RWPE2 (cell line): ENCODE data around the gene TXNRD3.

Source experiments
- ATAC-seq: fragments of 200-7000 bp; cut with Tn5 transposase; 3 replicates; pipeline ENCODE4 v1.9.1; 2021; ENCODE audit warnings: low read depth
- DNase-seq: peaks from one replicate; pipeline ENCODE4 v3.0.0-alpha.2; 2020; ENCODE audit warnings: low spot score
- H3K27ac ChIP-seq: fragments of 450-650 bp; 2 replicates; pipeline ENCODE4 v1.5.1; 2017; ENCODE audit warnings: mild to moderate bottlenecking; ENCODE audit not compliant: poor library complexity, severe bottlenecking
- H3K27me3 ChIP-seq: fragments of 250-450 bp; sonication (Bioruptor Pico); 2 replicates; pipeline ENCODE4 v1.5.1; 2021; ENCODE audit warnings: mild to moderate bottlenecking, moderate library complexity; ENCODE audit not compliant: insufficient read depth, poor library complexity, severe bottlenecking
- H3K36me3 ChIP-seq: fragments of 250-450 bp; sonication (Bioruptor Pico); 2 replicates; pipeline ENCODE4 v1.5.1; 2020; ENCODE audit warnings: low read depth, mild to moderate bottlenecking, moderate library complexity
- H3K4me1 ChIP-seq: fragments of 250-450 bp; sonication (Bioruptor Pico); 2 replicates; pipeline ENCODE4 v1.5.1; 2021; ENCODE audit warnings: mild to moderate bottlenecking, moderate library complexity; ENCODE audit not compliant: insufficient read depth, poor library complexity, severe bottlenecking
- H3K4me3 ChIP-seq: fragments of 250-450 bp; sonication (Bioruptor Pico); 2 replicates; pipeline ENCODE4 v1.5.1; 2021; ENCODE audit warnings: mild to moderate bottlenecking, moderate library complexity; ENCODE audit not compliant: severe bottlenecking
- H3K9me3 ChIP-seq: fragments of 250-450 bp; sonication (Bioruptor Pico); 2 replicates; pipeline ENCODE4 v1.5.1; 2021; ENCODE audit warnings: mild to moderate bottlenecking, moderate library complexity; ENCODE audit not compliant: severe bottlenecking
- TF ChIP-seq, protein P1 (sequence below): fragments of 450-650 bp; IDR thresholded peaks from one replicate; pipeline ENCODE4 v1.5.1; 2017; ENCODE audit warnings: mild to moderate bottlenecking, moderate library complexity; ENCODE audit not compliant: poor library complexity, severe bottlenecking

The TXNRD3 gene

GRCh38 chr3:126617571-126617970 is 37.4 kb downstream of the TXNRD3 start:
- no peaks in the 10 kb centered on the region for H3K27me3 ChIP-seq
- TF ChIP-seq, protein P1, sequence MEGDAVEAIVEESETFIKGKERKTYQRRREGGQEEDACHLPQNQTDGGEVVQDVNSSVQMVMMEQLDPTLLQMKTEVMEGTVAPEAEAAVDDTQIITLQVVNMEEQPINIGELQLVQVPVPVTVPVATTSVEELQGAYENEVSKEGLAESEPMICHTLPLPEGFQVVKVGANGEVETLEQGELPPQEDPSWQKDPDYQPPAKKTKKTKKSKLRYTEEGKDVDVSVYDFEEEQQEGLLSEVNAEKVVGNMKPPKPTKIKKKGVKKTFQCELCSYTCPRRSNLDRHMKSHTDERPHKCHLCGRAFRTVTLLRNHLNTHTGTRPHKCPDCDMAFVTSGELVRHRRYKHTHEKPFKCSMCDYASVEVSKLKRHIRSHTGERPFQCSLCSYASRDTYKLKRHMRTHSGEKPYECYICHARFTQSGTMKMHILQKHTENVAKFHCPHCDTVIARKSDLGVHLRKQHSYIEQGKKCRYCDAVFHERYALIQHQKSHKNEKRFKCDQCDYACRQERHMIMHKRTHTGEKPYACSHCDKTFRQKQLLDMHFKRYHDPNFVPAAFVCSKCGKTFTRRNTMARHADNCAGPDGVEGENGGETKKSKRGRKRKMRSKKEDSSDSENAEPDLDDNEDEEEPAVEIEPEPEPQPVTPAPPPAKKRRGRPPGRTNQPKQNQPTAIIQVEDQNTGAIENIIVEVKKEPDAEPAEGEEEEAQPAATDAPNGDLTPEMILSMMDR: no peak
- H3K4me1 ChIP-seq: peaks cover 44% of the 10 kb centered on the region
- peak overlapping the region; percentile 44 for H3K27ac ChIP-seq
- no peak for DNase-seq
- peaks cover 28% of the 10 kb centered on the region; the same call in 1 of the 2 replicates for H3K36me3 ChIP-seq
- H3K9me3 ChIP-seq: no peaks in the 10 kb centered on the region
- ATAC-seq: no peak
- no peak overlapping the region for H3K4me3 ChIP-seq

DNA sequence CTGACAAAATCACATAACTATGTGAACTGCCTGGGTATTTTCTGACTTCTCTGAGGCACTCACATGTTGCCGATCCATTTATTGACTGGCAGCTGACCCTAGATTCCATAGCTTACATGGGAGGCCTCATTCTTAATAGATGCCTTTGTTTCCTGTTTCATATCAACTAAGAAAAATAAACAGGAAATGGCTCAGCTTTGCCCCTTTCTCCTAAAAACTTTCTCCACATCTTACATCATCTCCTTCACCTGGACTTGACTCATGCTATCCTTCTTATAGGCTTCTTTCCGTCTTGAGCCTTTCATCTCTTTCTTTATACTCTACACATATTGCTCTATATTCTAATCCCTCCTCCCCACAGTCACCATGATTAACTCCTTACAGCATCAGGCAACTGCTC is 38.0 kb downstream of the TXNRD3 start:
- TF ChIP-seq, protein P1: no peak
- peak overlapping the region; percentile 44 for H3K27ac ChIP-seq
- H3K4me3 ChIP-seq: no peak overlapping the region
- peaks cover 37% of the 10 kb centered on the region for H3K4me1 ChIP-seq
- no peaks in the 10 kb centered on the region for H3K9me3 ChIP-seq
- no peaks in the 10 kb centered on the region for H3K27me3 ChIP-seq
- ATAC-seq (peak; percentile 26; the same call in 2 of the 3 replicates), DNase-seq (no peak)
- peaks cover 25% of the 10 kb centered on the region; the same call in 1 of the 2 replicates for H3K36me3 ChIP-seq

DNA sequence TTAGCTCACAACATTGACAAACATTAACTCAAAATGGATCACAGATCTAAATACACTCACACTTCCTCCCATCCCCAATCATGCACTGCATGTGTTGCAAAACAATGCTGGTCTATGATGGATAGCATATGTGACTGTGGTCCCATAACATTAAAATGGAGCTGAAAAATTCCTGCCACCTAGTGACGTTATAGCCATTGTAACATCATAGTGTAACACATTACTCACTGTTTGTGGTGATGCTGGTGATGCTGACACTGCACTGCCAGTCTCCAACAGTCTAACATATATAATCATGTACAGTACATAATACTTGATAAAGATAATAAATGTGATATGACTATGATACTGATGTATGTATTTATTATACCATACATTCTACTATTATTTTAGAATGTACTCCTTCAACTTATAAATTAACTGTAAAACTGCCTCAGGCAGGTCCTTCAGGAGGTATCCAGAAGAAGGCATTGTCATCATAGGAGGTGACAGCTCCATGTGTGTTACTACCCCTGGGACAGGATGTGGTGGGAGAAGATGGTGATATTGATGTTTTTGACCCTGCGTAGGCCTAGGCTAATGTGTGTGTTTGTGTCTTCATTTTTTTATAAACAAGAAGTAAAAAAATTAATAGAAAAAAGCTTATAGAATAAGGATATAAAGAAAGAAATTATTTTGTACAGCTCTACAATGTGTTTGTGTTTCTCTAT is 41.3 kb downstream of the TXNRD3 start:
- Histone ChIP-seq H3K9me3 (no peaks in the 10 kb centered on the region), H3K27ac (no peak overlapping the region), H3K4me3 (no peak overlapping the region), H3K36me3 (peaks cover 29% of the 10 kb centered on the region; the same call in 1 of the 2 replicates), H3K4me1 (peaks cover 19% of the 10 kb centered on the region), H3K27me3 (no peaks in the 10 kb centered on the region)
- TF ChIP-seq, protein P1: no peak
- DNase-seq (no peak), ATAC-seq (no peak)

GRCh38 chr3:126612479-126613205 is 42.3 kb downstream of the TXNRD3 start:
- Histone ChIP-seq H3K27me3 (no peaks in the 10 kb centered on the region), H3K9me3 (no peaks in the 10 kb centered on the region), H3K36me3 (peaks cover 32% of the 10 kb centered on the region), H3K4me1 (peaks cover 11% of the 10 kb centered on the region), H3K4me3 (no peak overlapping the region), H3K27ac (no peak overlapping the region)
- ATAC-seq (no peak), DNase-seq (no peak)
- TF ChIP-seq, protein P1: no peak
